ENCODE measurements around the gene ZSWIM8.
"Not testable (repeated sequence)": the region's sequence is repeated elsewhere in the genome, so short reads cannot be mapped to it uniquely, and the experiment has no call there.

ZSWIM8 gene

GRCh38 chr10:73788864-73789658 lies 3.7 kb downstream of the ZSWIM8 start:
- H3K9me3 ChIP-seq (ENCODE audit: insufficient read depth, low read depth, low read length): no peaks in the 10 kb centered on the region
- no peak overlapping the region for H3K27ac ChIP-seq (ENCODE audit: low read length)
- peaks cover 3% of the 10 kb centered on the region; the same call in 1 of the 2 replicates for H3K4me1 ChIP-seq (ENCODE audit: insufficient read depth, low read length)
- H3K4me3 ChIP-seq (ENCODE audit: low read length): no peak overlapping the region
- H3K9ac ChIP-seq (ENCODE audit: low read depth, low read length): no peak overlapping the region
- peaks cover 33% of the 10 kb centered on the region for H3K36me3 ChIP-seq (ENCODE audit: insufficient read depth, low read depth, low read length)
- no peaks in the 10 kb centered on the region for H3K27me3 ChIP-seq (ENCODE audit: insufficient read depth, low read length)

- Histone ChIP-seq H3K36me3 (ENCODE audit: insufficient read depth, low read depth, low read length) (peaks cover 39% of the 10 kb centered on the region), H3K9me3 (ENCODE audit: insufficient read depth, low read depth, low read length) (no peaks in the 10 kb centered on the region), H3K9ac (ENCODE audit: low read depth, low read length) (no peak overlapping the region), H3K27me3 (ENCODE audit: insufficient read depth, low read length) (no peaks in the 10 kb centered on the region), H3K27ac (ENCODE audit: low read length) (no peak overlapping the region), H3K4me3 (ENCODE audit: low read length) (no peak overlapping the region), H3K4me1 (ENCODE audit: insufficient read depth, low read length) (peaks cover 3% of the 10 kb centered on the region; the same call in 1 of the 2 replicates)
Measured at GRCh38 chr10:73789659-73790055, 4.3 kb downstream of the ZSWIM8 start.

- Histone ChIP-seq H3K4me1 (ENCODE audit: insufficient read depth, low read length) (peaks cover 3% of the 10 kb centered on the region; the same call in 1 of the 2 replicates), H3K4me3 (ENCODE audit: low read length) (no peak overlapping the region)
Measured at GRCh38 chr10:73790886-73791625, 5.7 kb downstream of the ZSWIM8 start.

GRCh38 chr10:73791871-73792400 lies 6.5 kb downstream of the ZSWIM8 start:
- Histone ChIP-seq H3K9me3 (ENCODE audit: insufficient read depth, low read depth, low read length) (no peaks in the 10 kb centered on the region), H3K9ac (ENCODE audit: low read depth, low read length) (no peak overlapping the region), H3K27me3 (ENCODE audit: insufficient read depth, low read length) (no peaks in the 10 kb centered on the region), H3K27ac (ENCODE audit: low read length) (no peak overlapping the region), H3K4me3 (ENCODE audit: low read length) (no peak overlapping the region), H3K36me3 (ENCODE audit: insufficient read depth, low read depth, low read length) (peaks cover 59% of the 10 kb centered on the region), H3K4me1 (ENCODE audit: insufficient read depth, low read length) (no peaks in the 10 kb centered on the region)

More at GRCh38 chr10:73790886-73791625, 5.7 kb downstream of the ZSWIM8 start:
- Histone ChIP-seq H3K36me3 (ENCODE audit: insufficient read depth, low read depth, low read length) (peaks cover 51% of the 10 kb centered on the region), H3K9me3 (ENCODE audit: insufficient read depth, low read depth, low read length) (no peaks in the 10 kb centered on the region), H3K27me3 (ENCODE audit: insufficient read depth, low read length) (no peaks in the 10 kb centered on the region), H3K27ac (ENCODE audit: low read length) (no peak overlapping the region), H3K9ac (ENCODE audit: low read depth, low read length) (no peak overlapping the region)

GRCh38 chr10:73793456-73793855 lies 8.1 kb downstream of the ZSWIM8 start:
- H3K36me3 ChIP-seq (ENCODE audit: insufficient read depth, low read depth, low read length): peaks cover 74% of the 10 kb centered on the region

GRCh38 chr10:73795491-73795890 lies 10.1 kb downstream of the ZSWIM8 start:
- H3K9me3 ChIP-seq (ENCODE audit: insufficient read depth, low read depth, low read length); H3K9ac ChIP-seq (ENCODE audit: low read depth, low read length); H3K4me3 ChIP-seq (ENCODE audit: low read length); H3K4me1 ChIP-seq (ENCODE audit: insufficient read depth, low read length); H3K27me3 ChIP-seq (ENCODE audit: insufficient read depth, low read length); H3K27ac ChIP-seq (ENCODE audit: low read length): not testable (repeated sequence)
- H3K36me3 ChIP-seq (ENCODE audit: insufficient read depth, low read depth, low read length): peaks cover 81% of the 10 kb centered on the region

More at GRCh38 chr10:73793456-73793855, 8.1 kb downstream of the ZSWIM8 start:
- no peaks in the 10 kb centered on the region for H3K4me1 ChIP-seq (ENCODE audit: insufficient read depth, low read length)
- H3K27me3 ChIP-seq (ENCODE audit: insufficient read depth, low read length): no peaks in the 10 kb centered on the region
- no peak overlapping the region for H3K9ac ChIP-seq (ENCODE audit: low read depth, low read length)
- H3K27ac ChIP-seq (ENCODE audit: low read length): no peak overlapping the region
- no peaks in the 10 kb centered on the region for H3K9me3 ChIP-seq (ENCODE audit: insufficient read depth, low read depth, low read length)
- no peak overlapping the region for H3K4me3 ChIP-seq (ENCODE audit: low read length)

GRCh38 chr10:73796035-73796434 lies 10.6 kb downstream of the ZSWIM8 start:
- not testable (repeated sequence) for H3K4me1 ChIP-seq (ENCODE audit: insufficient read depth, low read length); H3K27ac ChIP-seq (ENCODE audit: low read length); H3K9ac ChIP-seq (ENCODE audit: low read depth, low read length); H3K9me3 ChIP-seq (ENCODE audit: insufficient read depth, low read depth, low read length); H3K27me3 ChIP-seq (ENCODE audit: insufficient read depth, low read length); H3K4me3 ChIP-seq (ENCODE audit: low read length)
- H3K36me3 ChIP-seq (ENCODE audit: insufficient read depth, low read depth, low read length): peaks cover 79% of the 10 kb centered on the region

GRCh38 chr10:73796766-73797165 lies 11.4 kb downstream of the ZSWIM8 start:
- H3K36me3 ChIP-seq (ENCODE audit: insufficient read depth, low read depth, low read length): peaks cover 79% of the 10 kb centered on the region
- H3K4me3 ChIP-seq (ENCODE audit: low read length): no peak overlapping the region
- H3K9me3 ChIP-seq (ENCODE audit: insufficient read depth, low read depth, low read length): no peaks in the 10 kb centered on the region
- no peak overlapping the region for H3K27ac ChIP-seq (ENCODE audit: low read length)
- no peaks in the 10 kb centered on the region for H3K4me1 ChIP-seq (ENCODE audit: insufficient read depth, low read length)
- H3K9ac ChIP-seq (ENCODE audit: low read depth, low read length): no peak overlapping the region
- no peaks in the 10 kb centered on the region for H3K27me3 ChIP-seq (ENCODE audit: insufficient read depth, low read length)

GRCh38 chr10:73797324-73798025 lies 12.1 kb downstream of the ZSWIM8 start:
- H3K9me3 ChIP-seq (ENCODE audit: insufficient read depth, low read depth, low read length): no peaks in the 10 kb centered on the region
- H3K4me1 ChIP-seq (ENCODE audit: insufficient read depth, low read length): no peaks in the 10 kb centered on the region
- no peak overlapping the region for H3K4me3 ChIP-seq (ENCODE audit: low read length)
- no peak overlapping the region for H3K27ac ChIP-seq (ENCODE audit: low read length)
- peaks cover 79% of the 10 kb centered on the region for H3K36me3 ChIP-seq (ENCODE audit: insufficient read depth, low read depth, low read length)
- H3K9ac ChIP-seq (ENCODE audit: low read depth, low read length): no peak overlapping the region
- H3K27me3 ChIP-seq (ENCODE audit: insufficient read depth, low read length): no peaks in the 10 kb centered on the region

GRCh38 chr10:73798087-73798486 lies 12.7 kb downstream of the ZSWIM8 start:
- peaks cover 82% of the 10 kb centered on the region for H3K36me3 ChIP-seq (ENCODE audit: insufficient read depth, low read depth, low read length)

GRCh38 chr10:73798927-73799560 lies 13.6 kb downstream of the ZSWIM8 start:
- no peak overlapping the region for H3K27ac ChIP-seq (ENCODE audit: low read length)
- H3K4me3 ChIP-seq (ENCODE audit: low read length): no peak overlapping the region
- H3K4me1 ChIP-seq (ENCODE audit: insufficient read depth, low read length): no peaks in the 10 kb centered on the region
- H3K9ac ChIP-seq (ENCODE audit: low read depth, low read length): no peak overlapping the region
- H3K36me3 ChIP-seq (ENCODE audit: insufficient read depth, low read depth, low read length): peaks cover 88% of the 10 kb centered on the region
- no peaks in the 10 kb centered on the region for H3K9me3 ChIP-seq (ENCODE audit: insufficient read depth, low read depth, low read length)
- H3K27me3 ChIP-seq (ENCODE audit: insufficient read depth, low read length): no peaks in the 10 kb centered on the region

More at GRCh38 chr10:73798087-73798486, 12.7 kb downstream of the ZSWIM8 start:
- Histone ChIP-seq H3K27ac (ENCODE audit: low read length) (no peak overlapping the region), H3K9me3 (ENCODE audit: insufficient read depth, low read depth, low read length) (no peaks in the 10 kb centered on the region), H3K4me1 (ENCODE audit: insufficient read depth, low read length) (no peaks in the 10 kb centered on the region), H3K4me3 (ENCODE audit: low read length) (no peak overlapping the region), H3K9ac (ENCODE audit: low read depth, low read length) (no peak overlapping the region), H3K27me3 (ENCODE audit: insufficient read depth, low read length) (no peaks in the 10 kb centered on the region)

Data from iPS-20b (cell line).